Activated T-helper 9 cell treated with anti-CD3 and anti-CD28 coated beads, Interleukin-2, amount 50 U/mL, for 16 hours (primary cell): ENCODE data around the gene NF2.

Experiments used
- DNase-seq: peaks from one replicate; pipeline ENCODE4 v3.0.0-alpha.2; 2020; ENCODE audit warnings: low read depth

The NF2 gene

DNA sequence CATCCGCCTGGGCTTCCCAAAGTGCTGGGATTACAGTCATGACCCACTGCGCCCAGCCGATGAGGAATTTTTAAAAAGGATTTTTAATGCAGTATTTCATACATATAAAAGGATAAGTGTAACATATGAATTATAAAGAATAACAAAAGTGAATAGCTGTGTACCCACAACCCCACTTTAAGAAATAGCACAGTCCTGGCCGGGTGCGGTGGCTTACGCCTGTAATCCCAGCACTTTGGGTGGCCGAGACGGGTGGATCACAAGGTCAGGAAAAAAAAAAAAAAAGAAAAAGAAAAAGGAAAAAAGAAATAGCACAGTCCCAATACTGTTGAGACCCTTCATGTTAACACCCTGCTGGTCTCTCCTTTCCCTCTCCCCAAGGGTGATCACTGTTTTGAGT is 62.1 kb downstream of the NF2 start:
- DNase-seq, result no peak

DNA sequence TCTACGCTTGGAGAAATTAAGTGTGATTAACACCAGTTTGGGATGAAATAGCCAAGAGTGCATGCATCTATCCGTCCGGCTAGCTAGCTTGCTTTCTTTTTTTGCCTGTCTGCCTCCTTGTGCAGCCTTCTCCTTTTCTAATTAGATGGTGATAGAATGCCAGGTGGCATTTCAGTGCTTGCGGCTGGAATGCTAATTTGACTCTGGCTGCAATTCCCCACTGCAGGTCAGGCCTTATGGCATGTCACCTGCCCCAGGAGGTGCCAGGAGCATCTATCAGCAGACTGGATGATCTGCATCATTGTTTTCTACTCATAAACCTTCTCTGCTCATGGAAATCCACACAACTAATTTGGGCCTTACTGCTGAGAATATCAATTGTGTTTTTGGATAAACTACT is 65.2 kb downstream of the NF2 start:
- DNase-seq, result no peak

DNA sequence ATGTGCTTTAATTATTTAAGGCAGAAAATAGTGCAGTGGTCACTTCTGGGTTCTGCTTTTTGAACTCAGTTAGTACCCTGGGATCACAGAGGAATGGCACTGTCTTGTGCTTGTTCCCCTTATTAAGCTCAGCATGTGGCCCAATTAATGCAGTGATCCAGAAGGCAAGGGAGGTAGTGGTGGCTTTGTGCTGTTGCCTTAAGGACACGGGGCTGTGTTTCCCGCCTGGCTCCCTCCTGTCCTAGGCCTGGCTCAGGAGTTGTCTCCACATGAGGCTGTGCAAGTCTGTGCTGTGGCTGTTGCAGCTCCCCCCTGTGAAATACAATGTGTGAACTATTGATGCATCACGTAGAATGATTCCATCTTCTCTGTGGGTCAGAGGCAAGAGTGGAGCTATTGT is 67.2 kb downstream of the NF2 start:
- DNase-seq, result no peak

DNA sequence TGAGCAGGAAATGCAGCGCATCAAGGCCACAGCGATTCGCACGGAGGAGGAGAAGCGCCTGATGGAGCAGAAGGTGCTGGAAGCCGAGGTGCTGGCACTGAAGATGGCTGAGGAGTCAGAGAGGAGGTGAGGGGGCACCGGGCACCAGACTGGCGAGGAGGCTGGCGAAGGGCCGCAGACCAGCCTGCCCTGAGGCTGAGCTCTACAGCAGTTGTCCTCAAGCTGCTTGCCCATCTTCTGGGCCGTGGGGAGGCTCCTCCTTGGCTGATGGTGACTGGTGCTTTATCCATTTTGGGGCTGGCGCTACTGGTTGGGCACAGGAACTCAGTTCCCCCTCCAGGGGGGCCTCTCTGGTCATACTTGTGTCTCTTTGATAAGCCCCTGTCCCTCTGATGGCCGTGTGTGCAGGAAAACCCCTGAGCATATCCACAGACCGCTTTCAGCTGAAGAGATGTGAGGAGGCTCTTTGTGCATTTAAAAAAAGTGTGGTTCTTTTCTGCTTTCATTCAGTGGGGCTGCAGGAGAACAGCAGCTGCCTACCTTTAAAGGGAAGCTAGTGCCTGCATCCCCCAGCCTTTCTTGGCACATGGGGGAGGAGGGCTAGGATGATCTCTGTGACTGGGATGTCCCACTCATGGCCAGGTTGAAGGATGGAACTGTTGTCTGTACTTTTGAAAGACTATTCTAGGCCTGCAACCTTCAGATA is 70.1 kb downstream of the NF2 start:
- DNase-seq, result no peak

DNA sequence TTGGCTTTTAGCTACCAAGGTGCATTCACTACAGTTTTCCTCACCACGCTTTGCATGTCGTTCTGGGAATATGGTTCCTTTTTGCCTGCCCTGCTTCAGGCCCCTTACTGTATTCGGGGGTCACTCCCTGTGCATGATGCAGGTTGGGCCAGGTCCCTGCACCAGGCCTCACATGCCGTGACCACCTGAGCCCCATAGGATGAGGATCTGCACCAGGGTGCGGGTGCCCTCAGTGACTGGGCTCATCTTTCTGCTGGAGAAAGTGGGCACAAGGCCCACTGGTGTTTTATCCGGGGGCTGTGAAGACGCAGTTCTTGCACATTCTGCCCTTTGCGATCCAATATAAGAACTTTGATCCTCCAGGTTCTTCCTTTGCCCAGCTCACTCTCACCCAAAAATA is 70.7 kb downstream of the NF2 start:
- no peak for DNase-seq

DNA sequence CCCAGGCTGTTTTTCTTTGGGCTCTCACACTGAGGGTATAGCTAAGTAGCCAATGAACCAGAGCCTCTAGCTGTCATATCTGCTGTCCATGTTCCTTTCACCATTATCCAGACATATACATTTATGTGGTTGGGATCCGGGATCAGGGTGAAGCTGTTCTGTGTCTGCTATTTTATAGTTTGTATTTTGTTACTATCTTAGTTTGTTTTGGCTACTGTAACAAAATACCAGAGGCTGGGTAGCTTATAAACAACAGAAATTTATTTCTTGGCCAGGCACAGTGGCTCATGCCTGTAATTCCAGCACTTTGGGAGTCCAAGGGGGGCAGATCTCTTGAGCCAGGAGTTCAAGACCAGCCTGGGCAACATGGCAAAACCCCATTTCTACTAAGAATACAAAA is 75.9 kb downstream of the NF2 start:
- no peak for DNase-seq

DNA sequence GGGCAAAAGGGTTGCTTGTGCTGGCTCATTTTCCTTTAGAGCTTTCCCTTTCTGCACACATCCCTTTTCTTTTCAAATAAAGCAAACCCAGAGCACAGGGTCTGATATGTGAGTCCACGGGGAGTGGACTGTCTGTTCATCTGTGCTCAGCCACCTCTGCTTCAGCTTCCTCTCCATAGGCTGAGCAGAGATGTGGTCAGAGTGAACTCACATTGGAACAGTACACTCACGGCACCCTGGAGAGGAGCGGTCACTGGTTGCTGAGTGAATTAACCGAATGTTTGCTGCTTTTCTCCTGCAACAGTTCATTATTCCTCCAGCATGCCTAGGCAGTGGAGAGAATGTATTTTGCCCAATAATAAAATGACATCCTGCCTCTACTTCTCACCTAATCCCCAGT is 80.1 kb downstream of the NF2 start:
- no peak for DNase-seq

DNA sequence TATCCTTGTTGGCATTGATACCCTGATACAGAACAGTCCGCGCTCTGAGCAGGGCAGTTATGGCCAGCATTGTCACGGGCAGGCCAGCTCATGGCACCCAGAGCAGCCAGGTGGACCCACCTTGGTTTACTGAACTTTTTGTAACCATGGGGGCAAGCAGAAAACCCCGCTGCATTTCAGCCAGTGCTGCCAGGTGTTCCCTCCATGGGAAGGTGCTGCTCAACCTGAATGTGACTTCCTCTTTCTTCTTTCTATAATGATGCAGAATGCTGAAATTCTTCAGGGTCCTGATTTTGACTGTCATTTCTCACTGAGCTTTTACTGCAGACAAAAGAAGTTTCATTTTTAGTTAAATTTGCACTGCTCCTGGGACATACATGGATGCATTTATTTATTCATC is 80.8 kb downstream of the NF2 start:
- DNase-seq, result no peak

DNA sequence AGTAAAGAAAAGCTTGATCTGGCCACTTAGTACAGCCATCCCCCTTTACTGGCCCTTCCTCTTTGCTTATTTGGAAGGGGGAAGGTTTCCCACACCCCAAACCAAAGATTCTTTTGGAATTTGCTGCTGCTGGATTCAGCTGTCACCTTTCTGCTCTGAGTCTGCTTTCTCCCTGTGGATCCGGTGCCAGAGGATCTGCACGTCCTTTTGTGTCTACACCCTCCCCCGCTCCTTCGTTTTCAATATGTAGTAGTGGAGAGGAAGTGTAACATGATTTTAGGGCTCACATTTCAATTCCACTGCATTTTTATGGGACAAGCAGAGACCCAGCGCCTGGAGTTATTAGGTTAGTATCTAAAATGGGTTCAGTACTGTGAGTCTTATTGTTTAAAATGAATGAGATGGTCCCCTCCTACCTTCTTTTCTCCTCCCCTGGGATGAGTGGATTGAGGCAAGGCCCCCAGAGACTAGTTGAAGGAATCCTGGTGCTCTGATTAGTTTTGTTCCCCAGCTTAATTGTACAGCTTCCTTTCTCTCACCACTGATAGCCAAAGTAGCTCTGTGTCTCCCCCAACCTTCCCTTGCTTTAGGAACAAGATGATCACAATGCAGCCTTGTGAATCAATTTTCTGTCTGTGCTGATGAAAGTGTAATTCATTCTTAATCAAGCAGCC is 85.9 kb downstream of the NF2 start:
- DNase-seq, result no peak

DNA sequence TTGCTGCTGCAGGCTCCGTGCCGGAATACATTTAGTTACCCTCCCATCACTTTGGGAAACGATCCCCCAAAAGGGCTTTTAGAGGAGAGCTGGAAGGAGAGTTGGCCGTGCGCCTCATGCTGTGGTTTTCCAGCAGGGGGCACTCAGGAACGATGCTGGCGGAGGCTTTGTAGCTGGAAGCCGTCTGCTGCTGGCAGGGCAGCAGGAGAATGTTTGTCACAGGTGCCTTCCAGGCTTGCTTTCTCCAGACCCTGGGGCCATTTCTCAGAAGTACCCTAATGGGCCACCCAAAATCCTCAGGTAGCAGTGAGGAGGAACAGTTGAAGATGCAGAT is 86.4 kb downstream of the NF2 start:
- DNase-seq, result no peak

DNA sequence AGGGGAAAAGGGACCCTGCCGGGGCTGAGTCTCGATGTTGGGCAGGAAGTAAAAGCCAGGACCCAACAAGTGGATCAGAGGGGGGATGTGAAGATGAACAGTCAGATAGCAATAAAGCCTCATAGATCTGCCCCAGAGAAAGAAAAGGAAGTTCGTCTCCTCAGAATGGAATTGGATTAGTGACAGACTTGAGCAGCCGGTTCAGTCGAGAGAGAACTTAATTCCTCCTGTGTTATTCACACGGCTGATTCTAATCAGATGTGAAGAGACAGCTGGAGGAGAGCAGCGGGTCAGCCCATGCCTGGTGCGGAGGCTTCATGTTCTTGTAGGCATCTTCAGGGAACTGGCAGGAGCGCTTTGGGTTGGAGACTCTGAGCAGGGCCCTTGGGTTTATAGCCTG is 87.0 kb downstream of the NF2 start:
- no peak for DNase-seq

DNA sequence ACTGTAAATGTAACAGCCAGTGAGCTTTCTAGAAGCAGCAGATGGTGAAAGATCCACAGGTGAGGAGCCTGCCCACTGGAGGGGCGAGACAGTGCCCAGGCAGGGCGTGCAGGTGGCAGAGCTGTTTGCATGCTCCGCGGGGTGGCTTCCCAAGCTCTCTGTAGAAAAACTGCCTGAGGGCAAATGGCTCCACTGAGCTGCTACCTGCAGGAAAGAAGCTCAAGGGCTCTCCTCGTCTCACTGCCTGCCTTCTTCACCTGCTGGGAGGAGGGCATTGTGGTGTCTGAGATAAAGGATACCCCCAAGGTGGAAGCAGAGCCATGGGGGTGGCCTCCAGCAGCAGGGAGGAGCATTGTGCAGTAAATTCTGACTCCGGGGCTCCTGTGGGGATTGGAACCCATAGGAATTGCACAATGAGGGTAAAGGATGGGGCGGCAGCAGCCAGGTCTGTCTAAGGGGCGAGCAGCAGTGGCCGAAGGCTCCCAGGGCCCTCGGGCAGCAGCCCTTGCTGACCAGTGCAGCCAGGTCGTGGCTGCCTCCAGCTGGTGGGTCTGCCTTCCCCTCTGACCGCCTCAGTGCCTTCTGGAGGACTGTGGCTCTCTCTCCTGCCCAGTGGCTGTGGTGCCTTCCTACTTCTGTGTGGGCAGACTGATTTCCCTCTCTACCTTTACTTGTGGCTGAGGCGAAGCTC is 88.3 kb downstream of the NF2 start:
- DNase-seq, result no peak

DNA sequence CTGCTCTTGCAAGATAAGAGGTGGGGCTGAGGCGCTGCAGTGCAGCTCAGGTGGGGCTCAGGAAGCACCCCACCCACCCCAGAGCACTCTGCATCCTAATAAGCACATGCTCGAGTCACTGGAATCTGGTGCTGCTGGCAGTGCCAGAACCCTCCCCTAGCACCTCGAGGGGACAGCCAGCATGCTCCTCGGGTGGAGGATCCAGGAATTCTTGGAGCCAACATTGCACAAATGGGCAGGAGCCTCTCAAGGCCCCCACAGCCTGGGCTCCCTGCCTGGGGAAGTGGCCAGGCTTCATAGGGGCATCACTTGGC is 88.9 kb downstream of the NF2 start:
- DNase-seq, result no peak

DNA sequence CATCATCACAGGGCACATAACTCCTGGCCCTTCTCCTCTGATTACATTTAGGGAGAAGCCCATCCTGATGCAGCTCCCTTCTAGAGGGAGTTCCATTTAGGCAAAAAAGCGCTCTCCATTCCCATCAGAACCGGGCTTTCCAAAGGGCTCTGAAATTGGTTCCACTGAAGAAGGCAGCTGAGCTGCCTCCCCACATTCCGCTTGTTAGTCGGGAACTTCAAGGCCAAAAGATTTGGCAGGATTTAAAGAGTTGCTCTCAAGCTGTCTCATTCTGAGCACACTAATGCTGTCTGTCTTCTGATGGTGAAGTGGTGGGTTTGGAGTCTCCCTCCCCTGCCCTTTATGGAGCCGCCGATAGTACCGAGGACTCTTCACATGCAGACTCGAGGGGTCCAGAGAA is 89.7 kb downstream of the NF2 start:
- no peak for DNase-seq

DNA sequence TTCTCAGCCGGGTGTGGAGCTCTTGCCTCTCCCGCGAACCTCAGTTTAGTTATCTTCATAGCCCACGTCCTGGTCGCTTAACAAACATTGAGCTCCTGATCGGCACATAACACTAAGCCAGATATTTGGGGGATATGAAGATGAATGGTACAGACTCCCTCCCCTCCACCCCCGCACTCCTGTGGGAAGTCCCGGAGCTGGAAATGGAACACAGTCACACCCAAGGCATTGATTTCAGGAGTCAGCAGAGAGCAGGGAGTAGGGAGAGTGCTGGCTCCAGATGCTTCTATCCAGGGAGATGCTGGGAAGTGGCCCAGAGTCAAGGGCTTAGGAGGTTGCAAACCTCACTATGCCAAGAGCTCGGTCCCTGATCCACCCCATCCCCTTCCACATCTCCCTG is 90.2 kb downstream of the NF2 start:
- DNase-seq, result no peak

DNA sequence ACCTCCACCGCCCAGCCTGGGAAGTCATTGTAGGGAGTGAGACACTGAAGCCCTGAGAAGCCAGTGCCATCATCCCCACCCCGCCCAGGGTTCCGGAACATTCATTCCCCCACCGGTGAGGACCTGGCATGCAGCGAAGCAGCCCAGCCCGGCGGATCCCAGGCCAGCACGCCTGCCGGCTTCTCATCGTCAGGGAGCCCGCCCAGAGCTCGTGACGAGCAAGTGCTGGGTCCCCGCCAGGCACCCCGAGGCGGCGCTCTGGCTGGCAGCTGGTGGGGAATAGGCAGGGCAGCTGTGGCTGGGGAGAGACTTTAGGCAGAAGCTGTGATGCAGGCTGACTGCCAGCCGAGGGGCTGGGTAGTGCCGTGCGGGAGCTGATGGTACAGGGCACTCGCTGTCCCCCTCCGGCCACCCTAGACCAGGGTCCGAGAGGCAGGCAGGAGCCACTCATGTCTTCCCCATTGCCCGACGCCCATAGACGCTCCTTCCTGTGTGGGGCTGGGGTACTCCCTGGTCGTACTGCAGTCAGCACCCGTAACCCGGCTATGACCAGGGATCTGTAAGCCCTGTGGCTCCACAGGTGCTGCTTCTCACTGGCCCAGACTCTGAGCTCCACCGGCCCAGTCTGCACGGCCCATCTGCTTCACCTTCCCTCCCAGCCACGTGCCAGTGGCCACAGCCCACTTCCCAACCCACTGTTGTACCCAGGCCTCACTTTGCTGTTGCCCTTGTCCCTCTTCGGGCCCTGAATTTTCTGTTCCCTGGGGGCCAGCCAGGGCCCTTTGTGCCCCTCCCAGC is 91.9 kb downstream of the NF2 start:
- no peak for DNase-seq

DNA sequence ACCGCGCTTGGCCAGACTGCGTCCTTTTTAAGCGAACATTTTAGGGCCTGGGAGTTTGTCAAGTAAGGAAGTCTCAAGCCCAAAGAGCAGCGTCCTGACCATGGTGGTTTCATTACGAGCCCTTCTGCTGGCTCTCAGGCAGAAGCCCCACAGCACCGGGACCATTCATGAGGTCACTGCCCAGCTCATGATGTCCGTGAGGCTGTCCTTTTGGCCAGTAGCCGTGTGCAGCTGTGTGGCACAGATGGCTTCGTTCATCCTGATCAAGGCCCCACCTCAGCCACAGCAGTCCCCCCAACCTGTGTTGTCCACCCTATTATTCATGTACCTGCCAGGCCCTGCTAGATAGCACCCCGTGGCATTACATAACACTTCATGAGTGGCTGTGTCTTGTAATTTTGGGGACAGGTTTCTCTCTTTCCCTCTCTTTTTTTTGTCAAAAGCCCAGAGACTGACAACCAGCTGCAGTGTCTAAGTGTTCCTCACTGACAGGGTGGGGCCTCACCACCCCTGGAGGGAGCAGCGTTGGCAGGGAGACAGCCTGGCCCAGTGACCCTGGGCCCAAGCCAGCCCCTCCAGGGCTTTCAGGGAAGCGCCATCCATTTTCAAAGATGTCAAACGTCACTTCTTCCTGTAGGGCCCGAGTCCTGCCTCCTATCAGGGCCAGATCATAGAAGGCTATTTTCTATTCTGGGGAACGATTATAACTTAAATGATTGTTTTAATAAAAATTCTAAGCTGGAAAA is 94.6 kb downstream of the NF2 start:
- no peak for DNase-seq

DNA sequence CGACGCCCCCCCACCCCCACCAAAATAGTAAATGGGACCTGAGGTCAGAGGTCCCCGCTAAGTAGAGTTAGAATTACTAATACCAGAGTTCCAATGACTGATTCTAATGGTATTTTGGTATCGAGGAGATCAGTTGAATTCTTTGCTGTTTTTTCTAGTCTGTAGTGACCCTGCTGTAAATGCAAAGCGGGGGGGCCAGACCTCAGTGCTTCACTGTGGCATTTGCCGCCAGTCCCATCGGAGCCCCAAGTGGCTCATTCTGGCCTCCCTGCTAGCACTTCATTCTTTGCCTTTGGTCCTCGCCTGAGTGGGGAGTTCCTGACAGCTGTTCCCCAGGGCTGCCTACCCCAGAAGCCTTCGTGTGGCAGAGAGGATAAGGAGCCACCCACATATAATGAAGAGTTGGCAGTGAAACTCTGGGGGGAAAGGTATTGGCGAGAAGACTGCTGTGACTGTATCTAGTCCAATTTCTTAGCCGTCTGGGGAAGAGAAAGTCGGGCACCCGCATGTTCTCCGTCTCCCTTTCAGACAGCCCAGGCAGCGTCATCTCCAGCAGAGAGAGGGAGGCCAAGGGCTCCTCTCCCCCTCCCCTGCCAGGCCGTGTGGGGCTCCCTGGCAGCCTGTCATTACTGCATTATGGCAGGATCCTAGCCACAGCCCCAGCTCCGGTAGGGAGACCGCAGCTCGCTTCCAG is 96.9 kb downstream of the NF2 start:
- DNase-seq, result no peak

DNA sequence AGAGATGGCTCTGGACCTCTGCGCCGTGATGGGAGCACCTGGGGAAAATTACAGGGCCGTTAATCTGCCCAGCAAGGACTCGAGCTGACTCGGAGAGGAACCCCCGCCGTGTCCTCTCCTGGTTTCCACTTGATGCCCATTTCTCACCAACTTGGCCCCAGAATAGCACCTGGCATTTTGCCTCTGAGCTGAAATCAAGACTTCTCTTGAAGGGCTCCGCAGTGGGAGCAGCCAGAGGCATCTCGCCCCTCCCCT is 97.4 kb downstream of the NF2 start:
- no peak for DNase-seq

DNA sequence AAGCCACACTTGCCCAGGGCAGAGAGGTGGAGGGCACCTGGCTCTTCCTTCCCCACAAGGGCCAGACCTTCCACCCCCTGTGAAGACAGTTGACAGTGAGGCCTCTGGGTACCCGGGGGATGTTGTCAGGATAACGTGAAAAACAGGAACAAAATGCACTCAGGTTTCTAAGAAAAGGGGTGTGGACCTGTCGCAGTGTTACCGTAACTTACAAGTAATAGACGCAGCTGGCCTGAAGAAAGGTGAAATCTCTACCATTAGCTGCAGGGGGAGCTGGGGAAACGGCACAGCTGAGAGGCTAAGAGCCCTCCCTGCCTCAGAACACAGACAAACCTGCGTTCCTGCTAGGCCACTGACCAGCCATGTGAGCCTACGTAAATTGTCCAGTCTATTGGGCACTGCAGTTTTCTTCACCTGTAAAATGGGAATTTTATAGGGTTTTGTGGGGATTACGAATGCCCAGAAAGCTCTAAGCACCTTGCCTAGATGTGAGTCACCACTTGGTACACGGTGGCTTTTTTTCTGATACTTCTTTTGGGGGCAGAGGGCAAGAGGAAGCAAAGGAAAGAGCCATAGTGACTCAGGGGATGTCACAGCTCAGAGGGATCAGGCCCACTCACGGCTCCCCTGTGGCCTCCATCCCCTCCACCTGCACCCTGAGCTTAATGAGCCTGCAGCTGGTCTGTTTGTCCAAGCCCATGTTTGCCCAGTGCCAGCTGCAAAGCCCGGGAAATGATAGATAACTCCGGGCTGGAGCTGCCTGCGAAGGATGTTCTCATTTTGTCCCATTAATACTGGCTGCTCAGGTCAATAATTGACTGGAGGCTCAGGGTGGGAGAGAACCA is 97.9 kb downstream of the NF2 start:
- DNase-seq, result no peak
